MM.1S (cell line): ENCODE results near the gene NEURL4.

Experiments used
- CTCF ChIP-seq: fragments of 300-600 bp; sonication (generic); IDR thresholded peaks from 2 replicates; pipeline ENCODE4 v1.5.1; 2016; ENCODE audit warnings: antibody characterized with exemption, low read length, mixed read lengths
- EZH2 ChIP-seq: fragments of 300-600 bp; sonication (generic); optimal IDR thresholded peaks from 2 replicates; pipeline ENCODE3; 2017; ENCODE audit warnings: low read depth, mild to moderate bottlenecking, antibody characterized with exemption, low read length, mixed read lengths
- EZH2phosphoT487 ChIP-seq: fragments of 300-600 bp; sonication (generic); IDR thresholded peaks from 2 replicates; pipeline ENCODE4 v1.6.1; 2018; ENCODE audit warnings: antibody characterized with exemption, low read length

GRCh38 chr17:7329997-7330637 lies 982 bp upstream of the NEURL4 start:
- TF ChIP-seq CTCF (no peak), EZH2 (no peak), EZH2phosphoT487 (no peak)
